HepG2 (cell line): Measurements from ENCODE around the gene UNC5B. TPM values are rescaled to one million over a fixed set of nuclear protein-coding genes. Genes with fewer than 3 reads are reported as not detected.

ENCODE experiments used
- ATAC-seq: fragments of 200-7000 bp; cut with Tn5 transposase; 3 replicates; pipeline ENCODE4 v1.9.1; 2020; ENCODE audit warnings: mild to moderate bottlenecking, moderate library complexity
- BruUV-seq: library from RNA; stranded (reverse); fragments of 400-500 nt; replicated peaks from 2 replicates; lab custom pipeline; 2021; lab: Mats Ljungman, UMichigan
- CTCF ChIA-PET: fragments of 300-600 bp; formaldehyde crosslinking; extraction: SDS; loops from one replicate; lab custom pipeline; 2021; ENCODE audit warnings: low total read pairs, inconsistent platforms, low intra/inter-chr PET ratio; lab: Yijun Ruan, JAX
- POLR2A ChIA-PET: fragments of 350-600 bp; sonication (Branson Sonifier 250); formaldehyde crosslinking; loops from one replicate; lab custom pipeline; 2020; ENCODE audit warnings: antibody characterized with exemption, inconsistent platforms; lab: Yijun Ruan, JAX
- DNase-seq: peaks from one replicate; pipeline ENCODE4 v3.0.0-alpha.2; 2015; ENCODE audit warnings: low spot score
- FAIRE-seq: peaks from 3 replicates; lab custom pipeline; 2011; peaks lifted over from hg19 to GRCh38; lab: Jason Lieb, UNC
- H2AFZ ChIP-seq: one replicate; pipeline ENCODE4 v1.6.1; 2011; ENCODE audit warnings: low read length, inconsistent platforms
- H3K27ac ChIP-seq: fragments of 300-600 bp; 3 replicates; pipeline ENCODE4 v1.8.0; 2011; ENCODE audit warnings: mixed run types, mild to moderate bottlenecking, mixed read lengths, low read length, inconsistent platforms; ENCODE audit not compliant: insufficient read depth; ENCODE audit errors: extremely low read length
- H3K27me3 ChIP-seq, 2 experiments: fragments of 200-600 bp in 1 of 2; 2 replicates in 1 of 2; 3 replicates in 1 of 2; pipeline versions ENCODE4 v1.6.0 to v1.8.0; 2011; ENCODE audit warnings: low read length in 2 of 2, mild to moderate bottlenecking in 2 of 2, moderate library complexity in 2 of 2, inconsistent platforms in 1 of 2; ENCODE audit not compliant: insufficient read depth in 2 of 2, control insufficient read depth in 1 of 2
- H3K36me3 ChIP-seq, 2 experiments: fragments of 200-600 bp in 1 of 2; replicated peaks in 1 of 2; 2 replicates in 1 of 2; 3 replicates in 1 of 2; pipeline versions ENCODE4 v1.5.1 to v1.8.0; 2011; ENCODE audit warnings: low read length in 2 of 2, inconsistent platforms in 1 of 2; ENCODE audit not compliant: insufficient read depth in 2 of 2, control insufficient read depth in 1 of 2
- H3K4me1 ChIP-seq: 2 replicates; pipeline ENCODE4 v1.5.1; 2012; ENCODE audit warnings: low read length, inconsistent platforms; ENCODE audit not compliant: insufficient read depth
- H3K4me2 ChIP-seq: 2 replicates; pipeline ENCODE4 v1.6.0; 2011; ENCODE audit warnings: low read depth, low read length, inconsistent platforms
- H3K4me3 ChIP-seq, 3 experiments: fragments of 200-600 bp in 1 of 3; sonication (generic), shearing (Covaris generic) in 1 of 3; replicated peaks in 1 of 3; 2 replicates each; pipeline ENCODE4 v1.5.1; 2011 to 2016; ENCODE audit warnings: low read length in 3 of 3, inconsistent platforms in 2 of 3, low read depth in 2 of 3, mild to moderate bottlenecking in 2 of 3, control low read depth in 1 of 3, mixed read lengths in 1 of 3; ENCODE audit not compliant: insufficient read depth in 1 of 3
- H3K79me2 ChIP-seq: one replicate; pipeline ENCODE4 v1.6.1; 2011; ENCODE audit warnings: low read length, inconsistent platforms; ENCODE audit not compliant: insufficient read depth
- H3K9ac ChIP-seq: 2 replicates; pipeline ENCODE4 v1.6.0; 2011; ENCODE audit warnings: mild to moderate bottlenecking, low read depth, low read length, inconsistent platforms; ENCODE audit not compliant: insufficient read depth
- H3K9me3 ChIP-seq: 2 replicates; pipeline ENCODE4 v1.5.1; 2012; ENCODE audit warnings: mild to moderate bottlenecking, low read length
- H4K20me1 ChIP-seq: 2 replicates; pipeline ENCODE4 v1.6.0; 2011; ENCODE audit warnings: inconsistent platforms, mild to moderate bottlenecking, low read length, moderate library complexity; ENCODE audit not compliant: insufficient read depth
- FOSL2 ChIP-seq: sonication (generic); formaldehyde crosslinking; IDR thresholded peaks from 2 replicates; pipeline ENCODE4 v1.4.0; 2020; ENCODE audit warnings: missing genetic modification reagents
- ZNF142 ChIP-seq: sonication (generic); formaldehyde crosslinking; IDR thresholded peaks from 2 replicates; pipeline ENCODE4 v1.4.0; 2020; ENCODE audit warnings: missing genetic modification reagents
- ZNF263 ChIP-seq: sonication (generic); formaldehyde crosslinking; IDR thresholded peaks from 2 replicates; pipeline ENCODE4 v1.4.0; 2020; ENCODE audit warnings: missing genetic modification reagents
- WGBS: methylation state at CpG from one replicate; pipeline ENCODE4 v1.1.6; 2017; ENCODE audit warnings: low lambda C conversion rate; 5-methylcytosine and 5-hydroxymethylcytosine counted together
- in situ Hi-C: cut with HindIII; loops from 2 replicates; pipeline ENCODE4 v1.10.0; 2017; ENCODE audit warnings: low pct_unique_long_range_greater_than_20kb; ENCODE audit not compliant: extremely low pct_ligation_motif_present
- intact Hi-C: fragments of 100-400 bp; cut with micrococcal nuclease; formaldehyde crosslinking; loops from one replicate; pipeline ENCODE4 v1.10.0; 2022; ENCODE audit not compliant: unreplicated experiment
- polyA plus RNA-seq, 8 experiments: library from polyadenylated mRNA; depleted of rRNA in 3 of 8; stranded (reverse) in 7 of 8; unstranded in 1 of 8; fragments of >200 nt; fragmentation: Illumina TruSeq in 4 of 8; extraction: Trizol in 4 of 8; gene quantifications; 2 replicates each; pipeline versions ENCODE4 v1.2.1 to v1.2.3, GENCODE V29; 2011 to 2016; ENCODE audit warnings: low read depth in 4 of 8, missing spikeins in 1 of 8, mixed read lengths in 1 of 8; ENCODE audit not compliant: insufficient read depth in 1 of 8
- total RNA-seq, 5 experiments: library from RNA; depleted of rRNA; stranded (reverse); fragments of >200 nt; fragmentation: Illumina TruSeq; extraction: Trizol; gene quantifications; 2 replicates each; pipeline ENCODE4 v1.2.3, GENCODE V29; 2016; ENCODE audit warnings: low read depth in 1 of 5

UNC5B gene
- total and polyA plus RNA-seq, 2 of the 13 experiments (the other 11 are each of a cell fraction or from before 2014, with no cell fraction given) = 0.07 TPM

- CTCF ChIA-PET = no interaction called here
- Histone ChIP-seq H3K4me2 (no peak overlapping the region), H3K36me3 (no peaks in the 10 kb centered on the region), H3K27ac (no peak overlapping the region), H3K9me3 (no peaks in the 10 kb centered on the region), H3K27me3 (peaks cover 3 to 4% of the 10 kb centered on the region in 2 experiments; a peak in 2 of 5 replicates)
- ATAC-seq (no peak), FAIRE-seq (no peak)
- POLR2A ChIA-PET = no interaction called here
- TF ChIP-seq ZNF263 (CRISPR knock-in tag) (peak; percentile 55), ZNF142 (no peak), FOSL2 (CRISPR knock-in tag) (0 out of 2 replicates have a peak, but pooled peaks have one; percentile 27)
- TF ChIP-seq, all 625 proteins: peak for 2
- DNase-seq = no peak
- no TSS peak for BruUV-seq
- no peak overlapping the region for H3K9ac ChIP-seq
- no peaks in the 10 kb centered on the region for H3K79me2 ChIP-seq
- 18% methylated on average over 3 of the region's 3 CpGs for WGBS
- H3K4me3 ChIP-seq = no peak overlapping the region
- intact Hi-C loops = no loop called here
- H2AFZ ChIP-seq = no peak overlapping the region
- in situ Hi-C loops = loop anchor here (5.0 kb wide), 1 partner anchor 393 kb away; no protein-coding TSS in a partner anchor
- peaks cover 20% of the 10 kb centered on the region; the same call in 1 of the 2 replicates for H3K4me1 ChIP-seq
- H4K20me1 ChIP-seq = no peaks in the 10 kb centered on the region
These were observed 96.6 kb downstream of the UNC5B start for GRCh38 chr10:71308985-71309384.
